ENCODE measurements around the gene ARHGEF28.

ARHGEF28 gene

GRCh38 chr5:73735032-73735734 is 109.2 kb downstream of the ARHGEF28 start:
- TF ChIP-seq CTCF (conservative IDR thresholded peaks at IDR 0.05; ENCODE audit: low read depth, low read length) = no peak
- peak; percentile 75 for DNase-seq (ENCODE audit: low read depth)
- no peak overlapping the region for H3K4me3 ChIP-seq (ENCODE audit: low read depth, low read length)

GRCh38 chr5:73739650-73740049 is 113.7 kb downstream of the ARHGEF28 start:
- H3K4me3 ChIP-seq (ENCODE audit: low read depth, low read length) = no peak overlapping the region
- TF ChIP-seq CTCF (conservative IDR thresholded peaks at IDR 0.05; ENCODE audit: low read depth, low read length) = no peak
- DNase-seq (ENCODE audit: low read depth) = no peak

GRCh38 chr5:73740274-73740790 is 114.3 kb downstream of the ARHGEF28 start:
- no peak for TF ChIP-seq CTCF (conservative IDR thresholded peaks at IDR 0.05; ENCODE audit: low read depth, low read length)
- DNase-seq (ENCODE audit: low read depth) = no peak
- H3K4me3 ChIP-seq (ENCODE audit: low read depth, low read length) = no peak overlapping the region

- no peak overlapping the region for H3K4me3 ChIP-seq (ENCODE audit: low read depth, low read length)
- no peak for DNase-seq (ENCODE audit: low read depth)
- TF ChIP-seq CTCF (conservative IDR thresholded peaks at IDR 0.05; ENCODE audit: low read depth, low read length) = no peak
Measured at GRCh38 chr5:73743161-73743560, 117.2 kb downstream of the ARHGEF28 start.

GRCh38 chr5:73745836-73746235 is 119.8 kb downstream of the ARHGEF28 start:
- no peak for TF ChIP-seq CTCF (conservative IDR thresholded peaks at IDR 0.05; ENCODE audit: low read depth, low read length)
- H3K4me3 ChIP-seq (ENCODE audit: low read depth, low read length) = no peak overlapping the region
- no peak for DNase-seq (ENCODE audit: low read depth)

- no peak overlapping the region for H3K4me3 ChIP-seq (ENCODE audit: low read depth, low read length)
- no peak for DNase-seq (ENCODE audit: low read depth)
- TF ChIP-seq CTCF (conservative IDR thresholded peaks at IDR 0.05; ENCODE audit: low read depth, low read length) = no peak
Measured at GRCh38 chr5:73746608-73747007, 120.6 kb downstream of the ARHGEF28 start.
